GM18505 (cell line): ENCODE results near the gene UTRN.

Experiments used
- ATAC-seq: cut with Tn5 transposase; IDR thresholded peaks from one replicate; pipeline ENCODE4 v1.9.1; 2021; ENCODE audit not compliant: unreplicated experiment
- POLR2A ChIP-seq: IDR thresholded peaks from 4 replicates; pipeline ENCODE4 v1.6.1; 2011; ENCODE audit warnings: borderline replicate concordance; ENCODE audit not compliant: insufficient read depth, insufficient read length; ENCODE audit errors: extremely low read depth

UTRN gene

GRCh38 chr6:144284783-144285547 lies at the start of gene UTRN:
UTRN (plus strand) TSS chr6:144285335; CDS start chr6:144291829, 6,494 bp downstream.
- ATAC-seq, result peak; percentile 45
- TF ChIP-seq POLR2A, result no peak

DNA sequence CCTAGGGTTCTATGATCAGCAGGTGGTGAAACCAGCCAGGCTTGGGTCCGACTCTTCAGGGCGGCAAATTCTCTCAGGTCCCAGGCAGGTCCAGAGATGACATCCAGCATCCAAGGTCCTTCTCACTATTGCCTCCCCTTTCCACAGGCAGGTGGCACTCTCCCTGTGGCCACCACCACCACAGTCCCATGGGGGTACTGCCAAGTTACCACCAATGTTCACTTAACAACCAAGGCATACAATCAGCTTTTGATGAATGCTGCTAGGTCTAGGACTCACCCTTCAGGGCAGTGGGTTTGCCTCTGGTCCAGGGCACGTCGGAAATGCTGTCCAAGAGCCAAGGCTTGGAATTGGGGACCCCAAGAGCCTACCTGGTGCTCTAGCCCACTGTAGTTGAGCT lies 40.4 kb upstream of the UTRN start:
- ATAC-seq, result no peak
- TF ChIP-seq POLR2A, result no peak

DNA sequence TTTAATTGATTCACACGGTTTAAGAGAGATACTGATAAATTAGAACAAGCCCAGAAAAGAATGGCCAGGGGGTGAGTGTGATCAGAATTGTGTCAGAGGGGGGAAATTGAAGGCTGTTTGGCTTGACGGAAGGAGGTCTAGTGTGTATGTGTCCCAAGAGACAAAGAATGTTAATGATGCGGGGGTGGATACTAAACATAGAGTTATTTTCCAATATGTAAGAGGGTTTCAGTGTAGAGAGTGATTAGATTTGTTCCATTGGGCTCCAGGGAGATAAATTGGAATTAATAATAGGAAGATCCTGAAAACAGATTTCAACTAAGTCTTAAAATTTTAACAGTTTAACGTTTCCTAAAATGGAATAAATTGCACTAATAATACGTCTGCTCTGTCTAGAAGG lies 38.1 kb upstream of the UTRN start:
- ATAC-seq, result no peak

GRCh38 chr6:144248003-144248402 lies 37.1 kb upstream of the UTRN start:
- TF ChIP-seq POLR2A, result no peak
- no peak for ATAC-seq

More for the DNA sequence above, 38.1 kb upstream of the UTRN start:
- TF ChIP-seq POLR2A, result no peak

- ATAC-seq, result no peak
- no peak for TF ChIP-seq POLR2A
These were observed 36.4 kb upstream of the UTRN start for GRCh38 chr6:144248476-144249301.

- ATAC-seq, result no peak
- TF ChIP-seq POLR2A, result no peak
These were observed 34.9 kb upstream of the UTRN start for GRCh38 chr6:144250276-144250675.

DNA sequence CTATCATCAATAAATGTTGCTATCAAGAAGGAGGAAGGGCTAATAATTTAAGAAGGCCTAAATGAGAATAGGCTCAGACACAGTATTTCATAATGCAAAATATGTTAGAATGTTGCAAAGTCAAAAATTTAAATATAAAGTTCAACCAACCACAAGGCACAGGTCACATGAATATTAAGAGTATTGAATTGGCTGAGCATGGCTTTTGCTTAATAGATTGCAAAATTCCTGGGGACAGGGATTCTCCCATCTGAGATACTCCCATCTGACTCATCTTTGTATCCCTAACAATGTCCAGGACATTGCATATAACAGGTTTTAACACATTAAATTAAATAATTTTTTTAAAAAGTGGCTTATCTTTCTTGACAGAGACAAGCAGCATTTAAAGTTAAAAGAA lies 32.9 kb upstream of the UTRN start:
- TF ChIP-seq POLR2A, result no peak
- ATAC-seq, result no peak

DNA sequence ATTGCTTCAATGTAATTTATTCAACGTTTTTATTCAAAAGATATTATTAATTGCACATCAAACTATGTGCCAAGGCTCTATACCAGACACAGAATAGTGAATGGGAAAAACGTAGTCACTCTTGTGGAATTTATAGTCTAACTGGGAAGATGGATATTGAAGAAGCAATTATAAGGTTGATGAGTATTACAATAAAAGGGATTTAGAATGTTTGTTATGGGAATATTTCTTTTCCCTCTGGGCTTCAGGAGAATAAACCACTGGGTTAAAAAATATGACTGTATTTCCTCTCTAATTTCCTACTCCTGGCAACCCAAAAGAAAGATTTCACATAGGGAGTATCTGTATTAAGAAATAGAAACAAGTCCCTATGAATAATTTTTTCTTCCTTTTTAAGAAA lies 25.1 kb upstream of the UTRN start:
- TF ChIP-seq POLR2A, result no peak
- no peak for ATAC-seq

DNA sequence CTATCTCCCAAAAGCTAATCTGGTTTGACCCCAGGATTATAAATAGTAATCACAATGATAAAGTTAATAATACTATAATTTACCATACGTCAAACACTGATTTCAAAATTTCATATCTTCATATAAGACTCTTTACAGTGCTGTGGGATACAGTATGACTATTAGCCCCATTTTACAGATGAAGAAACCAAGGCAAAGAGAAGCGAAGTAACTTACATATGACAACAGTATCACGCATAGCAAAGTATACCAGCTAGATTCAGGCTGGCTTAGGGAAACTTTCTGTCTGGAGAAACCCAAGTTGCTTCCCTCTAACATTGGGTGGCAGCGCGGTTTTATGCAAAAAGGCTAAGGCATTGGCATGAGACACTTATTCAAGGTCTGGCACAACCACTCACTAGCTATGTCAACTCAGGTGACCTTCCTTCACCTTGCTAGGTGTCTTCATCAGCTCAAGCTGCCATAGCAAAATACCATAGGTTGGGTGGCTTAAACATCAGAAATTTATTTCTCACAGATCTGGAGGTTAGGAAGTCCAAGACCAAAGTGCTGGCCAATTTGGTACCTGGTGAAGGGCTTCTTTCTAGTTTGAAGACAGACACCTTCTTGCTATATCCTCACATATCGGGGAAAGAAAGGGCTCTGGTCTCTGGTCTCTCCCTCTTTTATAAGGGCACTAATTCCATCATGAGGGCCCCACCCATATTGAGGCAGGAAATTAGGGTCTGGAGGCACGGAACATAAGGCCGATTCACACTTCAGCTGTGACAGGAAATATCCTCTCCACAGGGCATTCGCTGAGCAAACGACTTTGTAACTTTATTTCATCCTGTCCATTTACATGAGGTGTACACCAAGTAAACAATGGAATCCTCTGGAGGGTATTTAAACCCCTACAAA lies 22.4 kb upstream of the UTRN start:
- no peak for ATAC-seq
- no peak for TF ChIP-seq POLR2A

GRCh38 chr6:144263786-144264185 lies 21.3 kb upstream of the UTRN start:
- ATAC-seq, result no peak
- TF ChIP-seq POLR2A, result no peak

DNA sequence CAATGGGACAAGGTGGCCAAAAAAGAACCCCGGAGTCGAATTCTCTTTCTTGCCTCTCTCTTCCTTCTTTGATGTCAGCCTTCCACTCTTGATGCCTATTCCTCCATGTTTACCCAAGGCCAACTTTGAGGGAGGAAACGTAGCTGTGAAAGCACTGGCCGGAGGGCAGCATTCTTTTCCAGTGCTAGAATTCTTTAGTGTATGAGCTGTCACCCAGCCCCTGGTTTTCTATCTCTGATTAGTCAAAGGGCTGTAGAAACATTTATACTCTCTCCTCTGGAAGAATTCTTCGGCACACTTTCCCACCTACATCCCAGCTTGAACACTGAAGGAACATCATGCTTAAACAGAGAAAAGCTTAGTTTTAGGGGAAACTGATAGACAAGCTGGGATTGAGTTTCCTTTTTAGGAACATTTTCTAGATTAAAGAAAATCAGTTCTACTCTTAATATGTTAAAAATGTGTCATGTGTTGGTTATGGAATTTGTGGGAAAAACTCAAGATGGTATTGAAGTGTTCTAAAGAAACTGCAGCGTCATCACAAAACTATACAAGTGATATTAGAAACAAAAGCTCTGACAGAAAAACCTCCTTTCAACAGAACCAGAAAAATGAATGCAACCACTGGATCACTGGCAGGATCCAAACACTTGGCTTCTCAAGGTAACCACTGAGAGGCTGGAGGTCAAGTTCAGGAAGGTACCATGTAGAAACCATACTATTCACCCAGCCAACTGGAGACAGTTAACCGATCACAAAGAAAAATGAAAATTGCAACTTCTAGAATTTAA lies 20.7 kb upstream of the UTRN start:
- no peak for ATAC-seq
- TF ChIP-seq POLR2A, result no peak

DNA sequence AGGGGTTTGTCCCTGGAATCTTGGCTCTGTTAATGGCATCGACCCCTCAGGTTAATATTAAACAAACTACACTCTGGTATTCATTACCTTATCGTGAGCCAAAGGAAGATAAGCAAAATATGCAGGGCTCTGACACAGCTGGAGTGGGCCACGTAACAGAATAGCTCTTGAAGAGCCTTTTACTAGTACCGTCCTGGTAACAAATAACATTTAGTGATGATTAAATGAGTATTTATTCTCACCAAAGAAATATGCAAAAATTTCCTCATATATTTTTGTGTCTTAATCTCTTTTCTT lies 20.1 kb upstream of the UTRN start:
- no peak for TF ChIP-seq POLR2A
- no peak for ATAC-seq
